Omental fat pad (tissue), 4 donors: ENCODE results near the gene DENND5B. TPM values are rescaled to one million over a fixed set of nuclear protein-coding genes. Genes with fewer than 3 reads are reported as not detected.

ENCODE experiments used
- ATAC-seq: fragments of 150-250 bp; one replicate; pipeline ENCODE4 v1.9.1; 2016; ENCODE audit warnings: mild to moderate bottlenecking, moderate library complexity; ENCODE audit not compliant: low FRiP score
- DNase-seq: peaks from one replicate; pipeline ENCODE4 v3.0.0-alpha.2; 2019; ENCODE audit warnings: low spot score
- CTCF ChIP-seq, 3 donors: fragments of 450-650 bp; IDR thresholded peaks; one replicate each; pipeline ENCODE4 v1.5.1; 2016 to 2017; ENCODE audit warnings: antibody characterized with exemption in 3 of 3, mild to moderate bottlenecking in 3 of 3, moderate library complexity in 2 of 3
- total RNA-seq, 4 donors: library from RNA; depleted of rRNA; stranded (reverse); fragments of >200 nt; gene quantifications; one replicate each; pipeline ENCODE4 v1.1.0, GENCODE V29; 2016

Gene DENND5B
- total RNA-seq, 4 donors from 2014 or later = 9.1 to 17.1 (median 15.8) TPM

- DNase-seq = no peak
- TF ChIP-seq CTCF (IDR thresholded peaks at IDR 0.05) = no peak
- peak; percentile 86 for ATAC-seq
Measured at GRCh38 chr12:31369712-31370521, 221.0 kb downstream of the DENND5B start.

DNA sequence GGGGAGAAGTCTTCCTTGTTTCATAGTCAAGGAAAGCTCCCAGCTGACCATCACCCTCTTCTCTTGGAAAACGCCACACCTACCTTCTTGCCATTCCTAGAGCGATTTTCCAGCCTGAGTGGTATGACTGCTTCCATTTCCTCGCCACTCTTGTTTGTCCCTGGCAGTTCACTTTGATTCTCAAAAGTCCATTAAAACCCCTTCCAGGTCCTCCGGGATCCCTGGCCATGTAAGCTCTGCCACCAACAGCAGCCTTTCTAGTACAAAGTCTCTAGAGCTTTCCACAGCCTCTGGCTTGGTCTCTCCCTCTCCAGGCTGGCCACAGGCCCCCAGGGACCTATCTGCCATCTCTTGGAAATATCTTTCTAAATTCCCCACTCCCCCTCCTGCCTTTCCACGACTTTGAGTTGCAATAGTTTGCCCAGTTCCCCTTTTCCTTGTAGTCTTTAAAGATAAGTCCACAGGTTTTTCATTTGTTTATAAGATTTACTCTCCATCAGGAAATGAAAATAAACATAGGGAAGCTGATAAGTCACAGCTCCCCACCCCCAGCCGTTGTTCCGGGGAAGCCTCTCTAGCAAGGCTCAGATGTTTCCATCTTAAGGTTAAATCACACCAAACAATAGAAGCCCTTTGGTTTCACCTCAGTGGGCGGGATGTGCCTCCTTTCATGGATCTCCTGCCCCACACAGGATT is 222.1 kb downstream of the DENND5B start:
- no peak for ATAC-seq
- TF ChIP-seq CTCF (IDR thresholded peaks at IDR 0.05) = no peak

GRCh38 chr12:31366104-31366621 is 224.8 kb downstream of the DENND5B start:
- TF ChIP-seq CTCF (IDR thresholded peaks at IDR 0.05) = no peak
- no peak for DNase-seq
- ATAC-seq = no peak

More for the DNA sequence above, 222.1 kb downstream of the DENND5B start:
- no peak for DNase-seq

- no peak for TF ChIP-seq CTCF (IDR thresholded peaks at IDR 0.05)
- DNase-seq = no peak
- ATAC-seq = no peak
Measured at GRCh38 chr12:31363831-31364230, 227.1 kb downstream of the DENND5B start.

- no peak for DNase-seq
- no peak for TF ChIP-seq CTCF (IDR thresholded peaks at IDR 0.05)
- ATAC-seq = no peak
Measured at GRCh38 chr12:31363416-31363809, 227.5 kb downstream of the DENND5B start.

DNA sequence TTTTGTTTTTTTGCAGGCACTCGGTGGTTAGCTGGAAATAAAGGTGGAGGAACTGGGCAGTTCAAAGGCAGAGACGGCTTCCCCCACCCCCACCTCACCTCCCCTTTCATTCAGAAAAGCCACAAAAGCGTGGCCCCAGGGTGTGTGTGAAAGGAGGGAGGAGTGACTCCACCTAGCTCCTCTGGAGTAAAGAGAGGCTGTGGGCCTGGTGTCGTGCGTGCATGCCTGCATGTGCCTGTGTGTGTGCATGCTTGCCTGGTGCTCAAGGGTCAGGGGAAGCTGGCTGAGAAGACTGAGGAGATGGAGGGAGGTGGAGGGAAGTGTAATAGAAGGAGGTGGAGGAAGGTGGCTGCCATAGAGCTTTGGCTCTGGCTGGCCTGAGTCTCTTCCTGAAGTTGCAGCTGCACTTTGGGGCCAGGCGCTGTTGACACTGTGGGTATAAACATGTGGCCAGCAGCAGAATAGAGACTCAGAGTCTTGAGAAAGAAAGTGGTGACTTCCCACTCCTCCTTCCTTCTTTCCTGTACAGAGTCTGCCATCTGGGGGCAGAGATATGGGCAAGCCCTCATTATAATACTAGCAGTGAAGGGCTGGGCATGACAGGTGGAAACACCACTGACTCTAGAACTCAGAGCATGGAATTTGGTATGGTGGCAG is 228.0 kb downstream of the DENND5B start:
- no peak for DNase-seq
- no peak for TF ChIP-seq CTCF (IDR thresholded peaks at IDR 0.05)
- ATAC-seq = no peak
